NCI-H510A treated with DMSO at 0.1 percent for 48 hours (cell line): ENCODE data around the gene DYNLT2.

ENCODE experiments used
- DNase-seq: peaks from one replicate; lab custom pipeline; 2025; lab: John Stamatoyannopoulos, UW

The DYNLT2 gene

GRCh38 chr6:169738204-169738975, 13.0 kb downstream of the DYNLT2 start:
- DNase-seq = no peak

- no peak for DNase-seq
Observed at GRCh38 chr6:169729961-169730360, 21.4 kb downstream of the DYNLT2 start.

GRCh38 chr6:169726963-169727362, 24.4 kb downstream of the DYNLT2 start:
- DNase-seq = no peak

- no peak for DNase-seq
Observed at GRCh38 chr6:169726049-169726400, 25.3 kb downstream of the DYNLT2 start.

- peak; percentile 17 for DNase-seq
Observed at GRCh38 chr6:169725125-169726048, 26.0 kb downstream of the DYNLT2 start.

- DNase-seq = peak; percentile 30
Observed at GRCh38 chr6:169724494-169725124, 26.8 kb downstream of the DYNLT2 start, which contains the start of gene PHF10. TSS of gene PHF10 (minus strand) at chr6:169724500. CDS start at chr6:169723931, 569 bp downstream.

- no peak for DNase-seq
Observed at GRCh38 chr6:169723991-169724493, 27.3 kb downstream of the DYNLT2 start.

- DNase-seq = no peak
Observed at GRCh38 chr6:169723200-169723909, 28.0 kb downstream of the DYNLT2 start.

GRCh38 chr6:169722362-169723199, 28.8 kb downstream of the DYNLT2 start:
- no peak for DNase-seq

GRCh38 chr6:169720207-169720855, 31.0 kb downstream of the DYNLT2 start:
- DNase-seq = no peak

- DNase-seq = no peak
Observed at GRCh38 chr6:169719117-169719516, 32.3 kb downstream of the DYNLT2 start.

GRCh38 chr6:169714595-169714994, 36.8 kb downstream of the DYNLT2 start:
- DNase-seq = no peak

GRCh38 chr6:169714178-169714577, 37.2 kb downstream of the DYNLT2 start:
- no peak for DNase-seq

GRCh38 chr6:169710009-169710408, 41.4 kb downstream of the DYNLT2 start:
- DNase-seq = no peak

- DNase-seq = no peak
Observed at GRCh38 chr6:169709293-169709692, 42.1 kb downstream of the DYNLT2 start.

- DNase-seq = no peak
Observed at GRCh38 chr6:169707772-169708171, 43.6 kb downstream of the DYNLT2 start.

- no peak for DNase-seq
Observed at GRCh38 chr6:169702840-169703246, 48.5 kb downstream of the DYNLT2 start.

GRCh38 chr6:169701954-169702839, 49.2 kb downstream of the DYNLT2 start, which contains the start of the genes C6orf120 and WDR27:
TSS of gene C6orf120 (plus strand) at chr6:169702126. CDS start at chr6:169702460, 334 bp downstream.
TSS of gene WDR27 (minus strand) at chr6:169702029. CDS start at chr6:169689005, 13,024 bp downstream.
- peak; percentile 73 for DNase-seq
